Activated B cell treated with CpG ODN at 0.5 μM for 24 hours (primary cell): Measurements from ENCODE around the gene IL36A. TPM values are rescaled to one million over a fixed set of nuclear protein-coding genes. Genes with fewer than 3 reads are reported as not detected.

ENCODE experiments used
- ATAC-seq: fragments of 200-7000 bp; cut with Tn5 transposase; one replicate; pipeline ENCODE4 v1.10.0; 2021; ENCODE audit warnings: low read depth, mild to moderate bottlenecking, moderate library complexity
- CTCF ChIA-PET: fragments of 350-600 bp; sonication (Branson Sonifier 250); formaldehyde crosslinking; loops from one replicate; lab custom pipeline; 2021; ENCODE audit warnings: antibody characterized with exemption; lab: Charles Lee
- POLR2A ChIA-PET: fragments of 350-600 bp; sonication (Branson Sonifier 250); formaldehyde crosslinking; loops from one replicate; lab custom pipeline; 2021; ENCODE audit warnings: antibody characterized with exemption; lab: Charles Lee
- DNase-seq: peaks from one replicate; pipeline ENCODE4 v3.0.0; 2022
- H3K27ac Mint-ChIP-seq: one replicate; pipeline ENCODE4 v1.8.0; 2020; ENCODE audit warnings: mixed read lengths
- H3K27me3 Mint-ChIP-seq: one replicate; pipeline ENCODE4 v1.8.0; 2021; ENCODE audit warnings: mixed read lengths
- H3K36me3 Mint-ChIP-seq: one replicate; pipeline ENCODE4 v1.8.0; 2021; ENCODE audit warnings: low read depth, mixed read lengths
- H3K4me1 Mint-ChIP-seq: one replicate; pipeline ENCODE4 v1.8.0; 2021; ENCODE audit warnings: mixed read lengths
- H3K4me3 Mint-ChIP-seq: one replicate; pipeline ENCODE4 v1.8.0; 2020; ENCODE audit warnings: mild to moderate bottlenecking, mixed read lengths
- H3K9me3 Mint-ChIP-seq: one replicate; pipeline ENCODE4 v1.8.0; 2020; ENCODE audit warnings: mixed read lengths
- intact Hi-C: fragments of 100-400 bp; cut with micrococcal nuclease; formaldehyde crosslinking; loops from one replicate; pipeline ENCODE4 v1.15.1; 2024
- total RNA-seq: library from RNA; stranded (reverse); gene quantifications from 2 replicates; pipeline ENCODE4 v1.2.3, GENCODE V29; 2022
- TF ChIP-seq, protein P1 (sequence below): fragments of 200-600 bp; IDR thresholded peaks from one replicate; pipeline ENCODE4 v1.8.0; 2022; ENCODE audit warnings: antibody characterized with exemption, mild to moderate bottlenecking

The IL36A gene, protein sequence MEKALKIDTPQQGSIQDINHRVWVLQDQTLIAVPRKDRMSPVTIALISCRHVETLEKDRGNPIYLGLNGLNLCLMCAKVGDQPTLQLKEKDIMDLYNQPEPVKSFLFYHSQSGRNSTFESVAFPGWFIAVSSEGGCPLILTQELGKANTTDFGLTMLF
- total RNA-seq = not detected in 2 replicates

DNA sequence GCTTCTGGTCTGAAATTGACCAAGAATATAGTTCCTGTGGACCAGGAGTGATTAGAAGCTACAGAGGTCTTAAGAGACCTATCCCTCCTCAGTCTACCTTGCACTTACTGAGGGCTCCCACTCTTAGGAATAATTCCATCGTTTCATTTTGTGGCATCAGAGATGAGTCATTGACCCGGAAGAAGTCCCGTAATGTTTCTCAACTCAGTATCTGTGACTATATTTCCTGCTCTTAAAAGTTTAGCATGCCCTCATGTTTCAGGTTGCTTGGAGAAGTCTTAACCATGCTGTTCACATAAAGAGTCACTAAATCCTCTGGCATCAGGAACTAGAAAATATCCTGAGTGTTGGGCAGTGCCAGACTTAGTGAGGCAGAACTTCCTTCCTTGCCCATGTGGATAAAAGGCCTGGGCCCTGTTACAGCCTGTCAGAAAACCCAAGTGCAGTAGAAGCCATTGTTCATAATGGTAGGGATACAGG is at the start of gene IL36A:
TSS of gene IL36A (plus strand) at position 430 of the 480 bp plus-strand sequence. CDS start 413 bp downstream, outside the sequence.
- peaks cover 14% of the 10 kb centered on the region for H3K9me3 Mint-ChIP-seq
- intact Hi-C loops = no loop called here
- no peak within 1 kb of the TSS for H3K27ac Mint-ChIP-seq
- no peak within 1 kb of the TSS for H3K4me3 Mint-ChIP-seq
- H3K36me3 Mint-ChIP-seq = no peaks in the 10 kb centered on the region
- CTCF ChIA-PET = no interaction called here
- TF ChIP-seq, protein P1, sequence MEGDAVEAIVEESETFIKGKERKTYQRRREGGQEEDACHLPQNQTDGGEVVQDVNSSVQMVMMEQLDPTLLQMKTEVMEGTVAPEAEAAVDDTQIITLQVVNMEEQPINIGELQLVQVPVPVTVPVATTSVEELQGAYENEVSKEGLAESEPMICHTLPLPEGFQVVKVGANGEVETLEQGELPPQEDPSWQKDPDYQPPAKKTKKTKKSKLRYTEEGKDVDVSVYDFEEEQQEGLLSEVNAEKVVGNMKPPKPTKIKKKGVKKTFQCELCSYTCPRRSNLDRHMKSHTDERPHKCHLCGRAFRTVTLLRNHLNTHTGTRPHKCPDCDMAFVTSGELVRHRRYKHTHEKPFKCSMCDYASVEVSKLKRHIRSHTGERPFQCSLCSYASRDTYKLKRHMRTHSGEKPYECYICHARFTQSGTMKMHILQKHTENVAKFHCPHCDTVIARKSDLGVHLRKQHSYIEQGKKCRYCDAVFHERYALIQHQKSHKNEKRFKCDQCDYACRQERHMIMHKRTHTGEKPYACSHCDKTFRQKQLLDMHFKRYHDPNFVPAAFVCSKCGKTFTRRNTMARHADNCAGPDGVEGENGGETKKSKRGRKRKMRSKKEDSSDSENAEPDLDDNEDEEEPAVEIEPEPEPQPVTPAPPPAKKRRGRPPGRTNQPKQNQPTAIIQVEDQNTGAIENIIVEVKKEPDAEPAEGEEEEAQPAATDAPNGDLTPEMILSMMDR = no peak
- DNase-seq (no peak), ATAC-seq (no peak)
- H3K27me3 Mint-ChIP-seq = peaks cover 31% of the 10 kb centered on the region
- H3K4me1 Mint-ChIP-seq = no peaks in the 10 kb centered on the region
- POLR2A ChIA-PET = no interaction called here

DNA sequence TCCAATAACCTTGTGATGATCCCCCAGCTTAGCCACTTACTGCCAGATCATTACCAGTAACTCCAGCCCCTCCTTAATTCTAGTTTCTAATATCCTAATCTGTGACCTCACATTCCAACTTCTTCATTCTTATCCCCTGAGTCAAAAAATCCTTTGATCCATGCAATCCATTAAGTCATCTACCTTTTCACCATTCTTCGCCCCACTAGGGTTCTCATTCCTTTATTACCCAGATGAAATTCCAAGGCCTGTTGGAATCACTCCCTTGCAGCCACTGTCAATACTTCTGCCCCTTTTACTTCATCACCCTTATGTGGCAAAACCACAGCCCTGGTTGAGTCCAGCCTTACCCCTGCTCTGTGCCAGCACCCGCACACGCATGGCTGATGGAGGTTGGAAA is 47.7 kb upstream of the IL36A start:
- H3K9me3 Mint-ChIP-seq = no peaks in the 10 kb centered on the region
- H3K27me3 Mint-ChIP-seq = no peaks in the 10 kb centered on the region
- intact Hi-C loops = loop anchor here (5.0 kb wide), 2 partner anchors 330 to 355 kb away; no protein-coding TSS in a partner anchor
- POLR2A ChIA-PET = no interaction called here
- CTCF ChIA-PET = interaction anchor here (0.7 to 3.3 kb wide), 2 partner anchors 16 to 208 kb away, joined by 3 to 11 read pairs; no protein-coding TSS in a partner anchor
- H3K4me1 Mint-ChIP-seq = no peaks in the 10 kb centered on the region
- TF ChIP-seq, protein P1 = no peak
- no peaks in the 10 kb centered on the region for H3K36me3 Mint-ChIP-seq
- no peak overlapping the region for H3K4me3 Mint-ChIP-seq
- DNase-seq (no peak), ATAC-seq (no peak)
- H3K27ac Mint-ChIP-seq = no peak overlapping the region

DNA sequence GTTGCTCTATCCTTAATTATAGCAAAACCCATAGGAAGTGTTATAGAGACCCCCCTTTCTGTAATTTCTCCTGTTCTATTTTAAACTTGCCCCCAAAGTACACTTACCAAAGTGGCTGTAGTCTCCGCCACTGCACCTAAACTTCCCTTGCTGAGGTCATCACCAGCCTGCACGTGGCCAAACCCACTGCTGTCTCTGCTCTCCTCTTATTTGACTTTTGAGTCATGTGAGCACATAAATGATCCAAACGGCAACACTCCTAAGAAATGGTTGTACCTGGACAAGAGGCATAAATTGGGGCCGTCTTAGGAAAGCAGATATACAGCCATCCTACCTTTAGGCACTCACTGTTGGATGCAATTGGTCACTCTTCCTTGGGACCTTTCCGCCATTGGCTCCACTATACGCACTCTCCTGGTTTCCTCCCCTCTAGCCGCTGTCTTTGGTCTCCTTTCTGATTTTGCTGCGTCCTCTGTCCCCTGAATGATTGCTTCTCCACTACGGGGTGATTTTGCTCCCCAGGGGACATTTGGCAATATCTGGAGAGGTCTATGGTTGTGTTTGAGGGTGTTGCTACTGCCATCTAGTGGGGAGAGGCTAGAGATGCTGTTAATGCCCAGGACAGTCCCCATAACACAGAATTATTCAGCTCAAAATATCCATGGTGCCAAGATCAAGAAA is 46.7 kb upstream of the IL36A start:
- ChIA-PET CTCF (interaction anchor here (0.6 to 3.8 kb wide), 7 partner anchors 12 to 231 kb away, joined by 3 to 22 read pairs (median 9); no protein-coding TSS in a partner anchor), POLR2A (interaction anchor here (0.6 kb wide), 1 partner anchor 225 kb away, joined by 4 read pairs; no protein-coding TSS in a partner anchor)
- Mint-ChIP-seq H3K4me1 (no peaks in the 10 kb centered on the region), H3K36me3 (no peaks in the 10 kb centered on the region), H3K4me3 (no peak overlapping the region), H3K27me3 (no peaks in the 10 kb centered on the region), H3K9me3 (no peaks in the 10 kb centered on the region), H3K27ac (no peak overlapping the region)
- peak; percentile 82 for ATAC-seq
- no peak for DNase-seq
- intact Hi-C loops = loop anchor here (1.0 to 5.0 kb wide), 3 partner anchors 209 to 356 kb away; no protein-coding TSS in a partner anchor
- TF ChIP-seq, protein P1 = no peak

DNA sequence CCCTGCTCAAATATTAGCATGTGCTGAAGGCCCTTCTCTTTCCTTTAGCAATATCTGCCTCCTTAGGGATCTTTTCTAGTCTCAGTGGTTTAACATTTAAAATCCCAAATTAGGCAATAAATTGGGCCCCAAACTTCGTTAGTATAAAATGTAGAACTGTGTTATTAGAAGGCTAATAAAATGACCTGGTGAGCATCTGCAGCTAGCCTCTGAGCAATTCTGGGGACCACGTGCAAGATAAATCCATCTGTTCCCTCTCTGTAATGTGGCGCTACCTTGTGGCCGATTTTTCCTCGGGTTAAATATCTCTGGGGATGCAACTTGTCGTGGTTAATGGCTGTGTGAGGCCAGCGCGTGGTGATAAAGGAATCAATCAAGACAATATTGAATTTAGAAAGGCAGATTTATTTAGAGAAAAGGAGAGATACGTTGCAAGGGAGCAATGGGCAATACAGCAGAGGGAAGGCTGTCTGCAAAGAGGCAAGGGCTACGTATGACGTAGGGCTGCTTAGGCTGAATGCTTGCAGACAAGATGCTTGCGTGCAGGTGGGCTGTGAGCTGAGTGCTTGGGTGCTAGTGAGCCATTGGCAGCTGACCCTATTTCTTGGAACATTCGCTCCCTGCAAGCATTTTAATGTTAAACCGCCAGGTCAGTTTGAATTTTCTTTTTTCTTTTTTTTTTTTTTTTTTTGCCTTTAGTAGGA is 46.0 kb upstream of the IL36A start:
- no peaks in the 10 kb centered on the region for H3K4me1 Mint-ChIP-seq
- no peak overlapping the region for H3K27ac Mint-ChIP-seq
- POLR2A ChIA-PET = interaction anchor here (0.6 kb wide), 1 partner anchor 226 kb away, joined by 4 read pairs; no protein-coding TSS in a partner anchor
- no peak for ATAC-seq
- CTCF ChIA-PET = interaction anchor here (0.6 to 3.8 kb wide), 7 partner anchors 11 to 232 kb away, joined by 3 to 22 read pairs (median 9); no protein-coding TSS in a partner anchor
- intact Hi-C loops = loop anchor here (1.0 to 5.0 kb wide), 3 partner anchors 210 to 357 kb away; no protein-coding TSS in a partner anchor
- H3K9me3 Mint-ChIP-seq = no peaks in the 10 kb centered on the region
- TF ChIP-seq, protein P1 = no peak
- no peaks in the 10 kb centered on the region for H3K36me3 Mint-ChIP-seq
- H3K27me3 Mint-ChIP-seq = no peaks in the 10 kb centered on the region
- DNase-seq = no peak
- no peak overlapping the region for H3K4me3 Mint-ChIP-seq
